Kidney (tissue), 14 donors: Measurements from ENCODE around the gene IRF2BP2. TPM values are rescaled to one million over a fixed set of nuclear protein-coding genes. Genes with fewer than 3 reads are reported as not detected.

ENCODE experiments used
- DNase-seq, 5 donors: peaks; one replicate each; pipeline ENCODE4 v3.0.0-alpha.2; 2013 to 2020
- FAIRE-seq: peaks from 2 replicates; lab custom pipeline; 2012; peaks lifted over from hg19 to GRCh38; lab: Jason Lieb, UNC
- H3K27ac ChIP-seq, 2 donors: one replicate each; pipeline ENCODE4 v1.7.0; 2013; ENCODE audit warnings: low read depth in 2 of 2, low read length in 2 of 2, inconsistent platforms in 1 of 2
- H3K27me3 ChIP-seq: one replicate; pipeline ENCODE4 v1.7.1; 2013; ENCODE audit warnings: low read length, inconsistent platforms; ENCODE audit not compliant: control insufficient read depth, insufficient read depth
- H3K36me3 ChIP-seq, 3 donors: one replicate each; pipeline versions ENCODE4 v1.7.0 to v1.7.1; 2013; ENCODE audit warnings: low read length in 3 of 3, control low read depth in 1 of 3, inconsistent platforms in 1 of 3; ENCODE audit not compliant: insufficient read depth in 3 of 3, control insufficient read depth in 2 of 3
- H3K4me1 ChIP-seq, 3 donors: one replicate each; pipeline versions ENCODE4 v1.7.0 to v1.7.1; 2013; ENCODE audit warnings: low read length in 3 of 3, inconsistent platforms in 1 of 3, low read depth in 1 of 3; ENCODE audit not compliant: control insufficient read depth in 2 of 3, insufficient read depth in 2 of 3
- H3K4me3 ChIP-seq, 3 donors: one replicate each; pipeline versions ENCODE4 v1.7.0 to v1.8.1; 2013; ENCODE audit warnings: low read length in 3 of 3, control low read depth in 1 of 3, inconsistent platforms in 1 of 3
- H3K9ac ChIP-seq, 3 donors: one replicate each; pipeline versions ENCODE4 v1.7.0 to v1.7.1; 2013; ENCODE audit warnings: low read length in 3 of 3, control low read depth in 1 of 3, inconsistent platforms in 1 of 3
- H3K9me3 ChIP-seq, 3 donors: one replicate each; pipeline versions ENCODE4 v1.7.0 to v1.7.1; 2013; ENCODE audit warnings: low read length in 3 of 3, control low read depth in 1 of 3, inconsistent platforms in 1 of 3; ENCODE audit not compliant: control insufficient read depth in 2 of 3, insufficient read depth in 1 of 3
- CTCF ChIP-seq: IDR thresholded peaks from 3 replicates; pipeline ENCODE4 v1.5.1; 2012; ENCODE audit warnings: mild to moderate bottlenecking, moderate library complexity, borderline replicate concordance; ENCODE audit not compliant: insufficient read depth; ENCODE audit errors: extremely low read depth
- intact Hi-C: fragments of 100-400 bp; cut with DNase I; formaldehyde crosslinking; loops from one replicate; pipeline ENCODE4 v1.11.1; 2022
- polyA plus RNA-seq: library from polyadenylated mRNA; stranded (reverse); fragments of 350-450 nt; fragmentation: Illumina TruSeq; extraction: RNeasy Lipid Tissue Mini Kit (QIAGEN cat#74804); gene quantifications from one replicate; pipeline ENCODE4 v1.2.3, GENCODE V29; 2014; ENCODE audit warnings: low read depth, low replicate concordance; ENCODE audit not compliant: insufficient read depth
- total RNA-seq: library from RNA; stranded (reverse); fragmentation: NEBNext Ultra II Directional; extraction: Animal tissue kit (Norgen Biotek cat#: 25700); gene quantifications from one replicate; pipeline ENCODE4 v1.2.1, GENCODE V29; 2021
- donor health status: control.
- donor health status: control.
- donor health status: control.
- donor health status: control.
- donor health status: control.
- donor health status: DM: yes; HTN: yes; CAD: no.
- donor health status: Normal renal cell carcinoma (clear cell type).

IRF2BP2 gene
- total and polyA plus RNA-seq, 2 donors from 2014 or later = 53.8 to 130 TPM

DNA sequence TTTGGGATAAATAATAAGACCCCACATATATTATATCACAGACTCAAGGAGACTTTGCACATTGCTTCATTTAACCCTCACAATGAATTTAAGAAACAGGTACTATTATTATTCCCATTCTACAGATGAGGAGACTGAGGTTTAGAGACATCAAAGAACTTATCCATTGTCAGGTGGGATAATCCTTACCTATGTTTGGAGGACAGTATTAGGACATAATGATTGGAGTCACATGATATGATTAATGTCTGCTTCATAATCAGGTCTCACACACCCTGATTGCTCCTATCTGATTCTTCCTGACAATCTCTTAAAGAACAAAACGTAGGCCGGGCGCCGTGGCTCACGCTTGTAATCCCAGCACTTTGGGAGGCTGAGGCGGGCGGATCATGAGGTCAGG, 16.9 kb downstream of the IRF2BP2 start:
- intact Hi-C loops = loop anchor here (10.0 kb wide), 1 partner anchor 98 kb away; no protein-coding TSS in a partner anchor
- H3K36me3 ChIP-seq = no peaks in the 10 kb centered on the region

DNA sequence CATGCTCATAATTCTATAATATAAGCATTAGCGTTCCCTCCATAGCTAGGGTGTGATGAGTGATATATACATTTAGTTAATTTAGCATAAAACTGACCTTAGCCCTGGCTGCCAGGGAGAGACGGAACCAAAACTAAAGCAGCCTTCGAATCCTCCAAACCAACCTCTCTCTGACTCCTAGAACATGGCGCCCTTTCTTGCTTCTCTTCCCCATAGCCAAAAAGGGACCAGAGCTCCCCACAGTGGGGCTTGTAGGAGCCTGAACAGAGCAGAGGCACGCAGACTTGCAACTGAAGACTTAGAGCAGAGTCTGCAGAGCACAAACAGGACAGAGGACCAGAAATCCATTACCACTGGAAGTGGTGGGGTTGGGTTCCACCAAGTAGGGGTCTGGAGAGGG, 17.7 kb downstream of the IRF2BP2 start:
- H3K4me1 ChIP-seq = no peaks in the 10 kb centered on the region
- no peak overlapping the region for H3K9ac ChIP-seq
- TF ChIP-seq CTCF = no peak
- FAIRE-seq (no peak), DNase-seq (no peak)
- H3K9me3 ChIP-seq = no peaks in the 10 kb centered on the region
- intact Hi-C loops = loop anchor here (10.0 kb wide), 1 partner anchor 97 kb away; no protein-coding TSS in a partner anchor
- no peak overlapping the region for H3K27ac ChIP-seq
- no peak overlapping the region for H3K4me3 ChIP-seq
- H3K27me3 ChIP-seq = no peaks in the 10 kb centered on the region
- H3K36me3 ChIP-seq = no peaks in the 10 kb centered on the region

More for the DNA sequence above, 16.9 kb downstream of the IRF2BP2 start:
- H3K4me3 ChIP-seq = no peak overlapping the region
- DNase-seq (no peak), FAIRE-seq (no peak)
- no peaks in the 10 kb centered on the region for H3K4me1 ChIP-seq
- no peak overlapping the region for H3K27ac ChIP-seq
- H3K9me3 ChIP-seq = no peaks in the 10 kb centered on the region
- H3K9ac ChIP-seq = no peak overlapping the region
- H3K27me3 ChIP-seq = no peaks in the 10 kb centered on the region
- no peak for TF ChIP-seq CTCF

DNA sequence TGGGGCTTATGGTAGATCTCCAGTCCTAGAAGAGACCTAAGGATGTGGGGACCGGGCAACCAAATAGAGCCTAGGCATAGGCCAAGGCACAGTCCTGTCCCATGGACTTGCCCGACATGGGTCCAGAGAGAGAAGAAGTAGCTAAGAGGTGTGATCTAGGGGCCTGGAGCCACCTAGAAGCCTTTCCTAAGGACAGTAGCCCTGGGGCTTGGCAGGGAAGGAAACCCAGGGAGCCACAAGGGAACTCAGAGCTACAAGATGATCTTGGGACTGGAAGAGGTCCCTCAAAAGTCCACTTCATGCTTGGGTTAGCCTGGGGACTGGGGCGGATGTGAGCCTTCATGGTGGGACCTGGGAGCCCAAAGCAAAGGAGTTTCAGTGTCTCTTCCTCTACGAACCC, 18.8 kb downstream of the IRF2BP2 start:
- H3K4me1 ChIP-seq = no peaks in the 10 kb centered on the region
- H3K27me3 ChIP-seq = no peaks in the 10 kb centered on the region
- no peak overlapping the region for H3K4me3 ChIP-seq
- H3K27ac ChIP-seq = no peak overlapping the region
- H3K36me3 ChIP-seq = no peaks in the 10 kb centered on the region
- H3K9ac ChIP-seq = no peak overlapping the region
- no peak for FAIRE-seq
- H3K9me3 ChIP-seq = no peaks in the 10 kb centered on the region
- TF ChIP-seq CTCF = no peak
- no peak for DNase-seq
- intact Hi-C loops = loop anchor here (10.0 kb wide), 1 partner anchor 96 kb away; no protein-coding TSS in a partner anchor
